H1 (cell line): ENCODE results near the gene SELENOI. TPM values are rescaled to one million over a fixed set of nuclear protein-coding genes. Genes with fewer than 3 reads are reported as not detected.

ENCODE experiments used
- CTCF ChIA-PET: fragments of 300-600 bp; sonication (Branson Sonifier 250); formaldehyde crosslinking; loops from one replicate; lab custom pipeline; 2021; ENCODE audit not compliant: partially characterized antibody; lab: Charles Lee
- POLR2A ChIA-PET: fragments of 300-600 bp; sonication (Branson Sonifier 250); formaldehyde crosslinking; loops from one replicate; lab custom pipeline; 2021; ENCODE audit warnings: inconsistent platforms; ENCODE audit not compliant: partially characterized antibody; lab: Charles Lee
- DNase-seq, 2 experiments: peaks; one replicate each; pipeline versions ENCODE4 v3.0.0 to v3.0.0-alpha.2; 2010 to 2022; ENCODE audit warnings: low spot score in 2 of 2, low read depth in 1 of 2, mixed read lengths in 1 of 2
- FAIRE-seq: peaks from 2 replicates; lab custom pipeline; 2011; peaks lifted over from hg19 to GRCh38; lab: Jason Lieb, UNC
- H2AFZ ChIP-seq: 2 replicates; pipeline ENCODE4 v1.8.1; 2012; ENCODE audit warnings: low read length, inconsistent platforms
- H2AK5ac ChIP-seq: 2 replicates; pipeline ENCODE4 v1.6.1; 2013; ENCODE audit warnings: low read depth, low read length
- H2BK120ac ChIP-seq: replicated peaks from 2 replicates; pipeline ENCODE3; 2013; ENCODE audit warnings: low read depth, low read length, inconsistent platforms
- H2BK12ac ChIP-seq: 2 replicates; pipeline ENCODE4 v1.6.1; 2013; ENCODE audit warnings: low read depth, low read length
- H2BK15ac ChIP-seq: 2 replicates; pipeline ENCODE4 v1.6.1; 2013; ENCODE audit warnings: low read length
- H2BK20ac ChIP-seq: 2 replicates; pipeline ENCODE4 v1.6.1; 2013; ENCODE audit warnings: low read length
- H2BK5ac ChIP-seq: 2 replicates; pipeline ENCODE4 v1.6.1; 2013; ENCODE audit warnings: low read depth, low read length
- H3K14ac ChIP-seq: 2 replicates; pipeline ENCODE4 v1.6.1; 2013; ENCODE audit warnings: inconsistent platforms; ENCODE audit not compliant: insufficient read length
- H3K18ac ChIP-seq: 2 replicates; pipeline ENCODE4 v1.6.1; 2013; ENCODE audit warnings: low read length; ENCODE audit errors: extremely low read depth
- H3K23ac ChIP-seq: 2 replicates; pipeline ENCODE4 v1.6.1; 2013; ENCODE audit warnings: inconsistent platforms; ENCODE audit not compliant: insufficient read length
- H3K23me2 ChIP-seq: 2 replicates; pipeline ENCODE4 v1.6.1; 2013; ENCODE audit warnings: low read depth, low read length
- H3K27ac ChIP-seq: 2 replicates; pipeline ENCODE4 v1.6.1; 2011; ENCODE audit warnings: low read depth, low read length, inconsistent platforms
- H3K27me3 ChIP-seq, 4 experiments: replicated peaks in 1 of 4; 1 replicate in 1 of 4; 2 replicates in 3 of 4; pipeline versions ENCODE4 v1.6.1 to v1.8.1; 2011 to 2013; ENCODE audit warnings: low read length in 3 of 4, mild to moderate bottlenecking in 3 of 4, inconsistent platforms in 2 of 4, mixed read lengths in 2 of 4, moderate library complexity in 1 of 4; ENCODE audit not compliant: control insufficient read depth in 3 of 4, insufficient read depth in 3 of 4; ENCODE audit errors: extremely low read depth in 1 of 4
- H3K36me3 ChIP-seq, 4 experiments: 2 replicates each; pipeline versions ENCODE4 v1.6.1 to v1.8.1; 2011 to 2013; ENCODE audit warnings: mild to moderate bottlenecking in 4 of 4, low read length in 3 of 4, moderate library complexity in 2 of 4, control low read depth in 1 of 4, inconsistent platforms in 1 of 4; ENCODE audit not compliant: insufficient read depth in 4 of 4, control insufficient read depth in 2 of 4
- H3K4ac ChIP-seq: replicated peaks from 2 replicates; pipeline ENCODE3; 2013; ENCODE audit warnings: low read length, low read depth, mixed read lengths, inconsistent platforms; ENCODE audit not compliant: insufficient read length
- H3K4me1 ChIP-seq, 4 experiments: replicated peaks in 1 of 4; 1 replicate in 1 of 4; 2 replicates in 3 of 4; pipeline versions ENCODE4 v1.6.1 to v1.8.1; 2011 to 2013; ENCODE audit warnings: low read length in 3 of 4, inconsistent platforms in 2 of 4, mixed read lengths in 1 of 4; ENCODE audit not compliant: insufficient read depth in 4 of 4, control insufficient read depth in 3 of 4
- H3K4me2 ChIP-seq, 2 experiments: 2 replicates each; pipeline versions ENCODE4 v1.6.1 to v1.8.1; 2011 to 2013; ENCODE audit warnings: low read depth in 2 of 2, low read length in 2 of 2, control low read depth in 1 of 2, inconsistent platforms in 1 of 2, mild to moderate bottlenecking in 1 of 2; ENCODE audit not compliant: insufficient read depth in 1 of 2
- H3K4me3 ChIP-seq, 4 experiments: fragments of 200-600, 300-600 bp in 1 of 4; sonication (generic), shearing (Covaris generic), sonication (Bioruptor Twin) in 1 of 4; 2 replicates each; pipeline versions ENCODE4 v1.5.1 to v1.8.1; 2011 to 2016; ENCODE audit warnings: low read length in 4 of 4, low read depth in 3 of 4, control low read depth in 2 of 4, inconsistent platforms in 2 of 4, mild to moderate bottlenecking in 2 of 4, mixed read lengths in 1 of 4, moderate library complexity in 1 of 4; ENCODE audit not compliant: insufficient read depth in 2 of 4; ENCODE audit errors: extremely low read depth in 1 of 4
- H3K56ac ChIP-seq: replicated peaks from 2 replicates; pipeline ENCODE3; 2013; ENCODE audit warnings: low read depth, mild to moderate bottlenecking, mixed read lengths, low read length, inconsistent platforms; ENCODE audit not compliant: insufficient read length
- H3K79me1 ChIP-seq: 2 replicates; pipeline ENCODE4 v1.6.1; 2013; ENCODE audit warnings: low read depth, low read length, control low read depth
- H3K79me2 ChIP-seq, 2 experiments: 2 replicates each; pipeline versions ENCODE4 v1.6.1 to v1.8.1; 2012 to 2013; ENCODE audit warnings: low read length in 2 of 2, mild to moderate bottlenecking in 2 of 2, inconsistent platforms in 1 of 2; ENCODE audit not compliant: insufficient read depth in 2 of 2, control insufficient read depth in 1 of 2
- H3K9ac ChIP-seq, 4 experiments: replicated peaks in 1 of 4; 1 replicate in 1 of 4; 2 replicates in 3 of 4; pipeline versions ENCODE4 v1.6.1 to v1.8.1; 2011 to 2013; ENCODE audit warnings: low read depth in 3 of 4, low read length in 3 of 4, control low read depth in 2 of 4, mild to moderate bottlenecking in 2 of 4, moderate library complexity in 2 of 4, inconsistent platforms in 1 of 4; ENCODE audit errors: extremely low read depth in 1 of 4
- H3K9me3 ChIP-seq, 2 experiments: 2 replicates each; pipeline versions ENCODE4 v1.6.1 to v1.8.1; 2012 to 2013; ENCODE audit warnings: mild to moderate bottlenecking in 2 of 2, moderate library complexity in 2 of 2, control low read depth in 1 of 2, inconsistent platforms in 1 of 2, low read depth in 1 of 2, low read length in 1 of 2, mixed read lengths in 1 of 2; ENCODE audit not compliant: insufficient read depth in 2 of 2
- H4K20me1 ChIP-seq, 2 experiments: replicated peaks in 1 of 2; 2 replicates each; pipeline versions ENCODE3 to v1.8.1; 2011 to 2013; ENCODE audit warnings: inconsistent platforms in 2 of 2, low read length in 2 of 2, mild to moderate bottlenecking in 1 of 2; ENCODE audit not compliant: insufficient read depth in 2 of 2, control insufficient read depth in 1 of 2
- H4K5ac ChIP-seq: 2 replicates; pipeline ENCODE4 v1.6.1; 2013; ENCODE audit warnings: low read length, low read depth, mixed read lengths, inconsistent platforms; ENCODE audit not compliant: insufficient read length
- H4K8ac ChIP-seq: 2 replicates; pipeline ENCODE4 v1.8.0; 2013; ENCODE audit warnings: mild to moderate bottlenecking, moderate library complexity, low read length, inconsistent platforms; ENCODE audit not compliant: insufficient read depth; ENCODE audit errors: extremely low read depth
- H4K91ac ChIP-seq: replicated peaks from 2 replicates; pipeline ENCODE3; 2013; ENCODE audit warnings: low read length, mixed read lengths, inconsistent platforms; ENCODE audit not compliant: insufficient read length
- CEBPB ChIP-seq: IDR thresholded peaks from 2 replicates; pipeline ENCODE4 v1.6.1; 2012; ENCODE audit warnings: low read depth, low read length
- CHD1 ChIP-seq: IDR thresholded peaks from 2 replicates; pipeline ENCODE4 v1.6.1; 2012; ENCODE audit warnings: low read depth, low read length, improper control_type of control experiment
- CTBP2 ChIP-seq: IDR thresholded peaks from 2 replicates; pipeline ENCODE4 v1.7.0; 2011; ENCODE audit warnings: borderline replicate concordance, mild to moderate bottlenecking, moderate library complexity, mixed read lengths, low read length; ENCODE audit not compliant: insufficient read depth, insufficient read length
- EGR1 ChIP-seq: IDR thresholded peaks from 2 replicates; pipeline ENCODE4 v1.6.1; 2011; ENCODE audit warnings: low read depth, low read length, borderline replicate concordance
- EZH2 ChIP-seq: fragments of 200-600 bp; sonication (generic); IDR thresholded peaks from 2 replicates; pipeline ENCODE4 v1.7.1; 2012; ENCODE audit warnings: low read depth, mild to moderate bottlenecking, moderate library complexity, low read length, inconsistent platforms; ENCODE audit not compliant: severe bottlenecking
- KDM4A ChIP-seq: IDR thresholded peaks from one replicate; pipeline ENCODE4 v1.7.1; 2012; ENCODE audit warnings: low read depth, mild to moderate bottlenecking, moderate library complexity, low read length, inconsistent platforms; ENCODE audit not compliant: severe bottlenecking
- MAX ChIP-seq: IDR thresholded peaks from 2 replicates; pipeline ENCODE4 v1.6.1; 2012; ENCODE audit warnings: inconsistent platforms
- POLR2AphosphoS5 ChIP-seq: IDR thresholded peaks from 2 replicates; pipeline ENCODE4 v1.6.1; 2011; ENCODE audit warnings: low read depth, low read length
- POU5F1 ChIP-seq: IDR thresholded peaks from 2 replicates; pipeline ENCODE4 v1.6.1; 2011; ENCODE audit warnings: low read depth, mild to moderate bottlenecking, low read length, moderate library complexity
- RAD21 ChIP-seq, 2 experiments: IDR thresholded peaks in 1 of 2; conservative IDR thresholded peaks in 1 of 2; 2 replicates each; pipeline ENCODE4 v1.6.1; 2011; ENCODE audit warnings: low read depth in 2 of 2, low read length in 2 of 2, improper control_type of control experiment in 1 of 2, inconsistent platforms in 1 of 2, mild to moderate bottlenecking in 1 of 2, moderate library complexity in 1 of 2
- SP2 ChIP-seq: IDR thresholded peaks from 2 replicates; pipeline ENCODE4 v1.6.1; 2012; ENCODE audit warnings: mild to moderate bottlenecking, low read length, inconsistent platforms
- SUZ12 ChIP-seq: fragments of 200-600 bp; sonication (generic); IDR thresholded peaks from 2 replicates; pipeline ENCODE4 v1.6.1; 2012; ENCODE audit warnings: mild to moderate bottlenecking, inconsistent platforms, low read length, moderate library complexity, mixed read lengths
- TAF7 ChIP-seq: optimal IDR thresholded peaks from 2 replicates; pipeline ENCODE3; 2011; ENCODE audit warnings: low read depth, mild to moderate bottlenecking, inconsistent platforms, low read length, moderate library complexity, borderline replicate concordance
- ZNF274 ChIP-seq: IDR thresholded peaks from 2 replicates; pipeline ENCODE4 v1.7.0; 2012; ENCODE audit warnings: low read length, borderline replicate concordance; ENCODE audit errors: extremely low read depth
- polyA plus RNA-seq, 7 experiments: library from polyadenylated mRNA; depleted of rRNA in 3 of 7; stranded (reverse) in 5 of 7; unstranded in 2 of 7; fragments of >200 nt in 5 of 7; fragments of 200-250 nt in 2 of 7; gene quantifications; 1 replicate in 5 of 7; 2 replicates in 1 of 7; 4 replicates in 1 of 7; pipeline versions ENCODE4 v1.2.1 to v1.2.3, GENCODE V29; 2011 to 2013; ENCODE audit warnings: missing spikeins in 2 of 7, mixed read lengths in 2 of 7
- total RNA-seq: library from RNA; stranded (reverse); fragmentation: NEBNext Ultra II Directional; extraction: Animal tissue kit (Norgen Biotek cat#: 25700); gene quantifications from 2 replicates; pipeline ENCODE4 v1.2.1, GENCODE V29; 2021

Gene SELENOI
- total and polyA plus RNA-seq, 2 of the 8 experiments (the other 6 are each of a cell fraction or from before 2014, with no cell fraction given) = 15.9 to 63.8 TPM

DNA sequence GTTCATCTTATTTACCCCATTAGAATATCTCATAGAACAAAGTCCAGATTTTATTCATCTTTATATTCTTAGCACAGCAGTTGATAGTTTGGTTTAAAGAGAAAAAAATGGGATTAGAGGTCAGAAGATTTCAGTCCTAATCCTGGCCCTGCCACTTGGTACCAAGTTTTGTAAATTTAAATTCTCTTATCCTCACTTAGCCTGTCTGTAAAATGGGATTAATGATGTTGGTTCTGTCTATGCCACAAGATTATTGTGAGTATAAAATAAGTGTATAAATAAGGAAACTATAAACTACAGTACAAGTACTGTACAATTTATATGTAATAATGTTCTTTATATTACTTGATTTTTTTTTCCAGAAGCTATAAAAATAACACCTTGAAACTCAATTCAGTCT, 38.7 kb downstream of the SELENOI start:
- Histone ChIP-seq H2BK12ac (no peak overlapping the region), H3K18ac (no peak overlapping the region), H3K9me3 (no peaks in the 10 kb centered on the region), H3K79me2 (no peaks in the 10 kb centered on the region), H3K56ac (no peak overlapping the region), H3K4me1 (no peaks in the 10 kb centered on the region), H2BK15ac (no peak overlapping the region), H3K4me3 (no peak overlapping the region), H3K23ac (no peak overlapping the region), H2AK5ac (no peak overlapping the region), H4K20me1 (peaks cover 0 to 2% of the 10 kb centered on the region in 2 experiments), H3K27me3 (no peaks in the 10 kb centered on the region), H2BK20ac (no peak overlapping the region), H4K5ac (no peak overlapping the region), H3K14ac (no peak overlapping the region), H4K8ac (no peak overlapping the region), H3K36me3 (peaks cover 0 to 37% (median 7%) of the 10 kb centered on the region in 4 experiments; a peak in 5 of 8 replicates), H3K9ac (no peak overlapping the region), H2BK120ac (no peak overlapping the region), H3K79me1 (no peaks in the 10 kb centered on the region), H3K23me2 (no peaks in the 10 kb centered on the region), H2AFZ (no peak overlapping the region), H3K4me2 (no peak overlapping the region), H2BK5ac (no peak overlapping the region), H3K4ac (no peak overlapping the region), H4K91ac (no peak overlapping the region), H3K27ac (no peak overlapping the region)
- ChIA-PET POLR2A (interaction anchor here (1.9 kb wide), 1 partner anchor 14 kb away, joined by 6 read pairs; no protein-coding TSS in a partner anchor), CTCF (interaction anchor here (1.2 to 2.3 kb wide), 6 partner anchors 9 to 54 kb away, joined by 3 to 9 read pairs (median 4); no protein-coding TSS in a partner anchor)
- no peak for FAIRE-seq
- DNase-seq = no peak
- TF ChIP-seq POU5F1 (no peak), CTBP2 (no peak), TAF7 (no peak), KDM4A (no peak), POLR2AphosphoS5 (no peak), SP2 (no peak), CEBPB (no peak), MAX (no peak), SUZ12 (no peak), ZNF274 (no peak), EGR1 (no peak), EZH2 (no peak), RAD21 (IDR thresholded peaks at IDR 0.05 in 1 of 2, conservative IDR thresholded peaks at IDR 0.05 in 1 of 2; ENCODE audit: low read depth in 2 of 2, low read length in 2 of 2) (no peak), CHD1 (no peak)
